Measurements from ENCODE around the gene ACER1. TPM values are rescaled to one million over a fixed set of nuclear protein-coding genes. Genes with fewer than 3 reads are reported as not detected.

The ACER1 gene
- total and polyA plus RNA-seq, 4 donors, result 0.07 TPM; not detected in 3

- Histone ChIP-seq H3K27me3 (ENCODE audit: control insufficient read depth in 4 of 4, insufficient read depth in 4 of 4, low read length in 3 of 4) (no peaks in the 10 kb centered on the region), H3K27ac (ENCODE audit: low read depth in 1 of 2, low read length in 2 of 2) (peak overlapping the region; percentile 94 to 96), H3K9ac (ENCODE audit: low read depth in 1 of 2, low read length in 2 of 2) (no peak overlapping the region), H3K4me1 (ENCODE audit: control insufficient read depth in 4 of 4, insufficient read depth in 4 of 4, low read length in 3 of 4) (peaks cover 40 to 71% (median 59%) of the 10 kb centered on the region in 4 donors), H3K36me3 (ENCODE audit: control insufficient read depth in 4 of 4, insufficient read depth in 3 of 4, low read depth in 1 of 4, low read length in 3 of 4) (peaks cover 0 to 9% (median 2%) of the 10 kb centered on the region in 4 donors), H3K4me3 (ENCODE audit: low read depth in 1 of 3, low read length in 3 of 3) (peak overlapping the region; percentile 17 to 59 (median 47)), H3K9me3 (ENCODE audit: control insufficient read depth in 4 of 4, low read length in 3 of 4) (no peaks in the 10 kb centered on the region)
- TF ChIP-seq HNF4A (conservative IDR thresholded peaks at IDR 0.05) (peak; percentile 21 to 40), FOXA1 (IDR thresholded peaks at IDR 0.05) (no peak), MAX (IDR thresholded peaks at IDR 0.05) (peak; percentile 49), HNF4G (IDR thresholded peaks at IDR 0.05) (no peak)
- no peak for DNase-seq (ENCODE audit: low spot score)
- 51% methylated on average over 33 of the region's 33 CpGs for WGBS
Observed at GRCh38 chr19:6269101-6269886, 64.1 kb downstream of the ACER1 start.

- no peaks in the 10 kb centered on the region for H3K27me3 ChIP-seq (ENCODE audit: control insufficient read depth in 4 of 4, insufficient read depth in 4 of 4, low read length in 3 of 4)
- H3K27ac ChIP-seq (ENCODE audit: low read depth in 1 of 2, low read length in 2 of 2), result peak overlapping the region; percentile 30 to 94
- H3K4me3 ChIP-seq (ENCODE audit: low read depth in 1 of 3, low read length in 3 of 3), result no peak overlapping the region
- no peak for TF ChIP-seq NR2F2 (IDR thresholded peaks at IDR 0.05)
- no peak for TF ChIP-seq TAF1 (conservative IDR thresholded peaks at IDR 0.05)
- TF ChIP-seq RAD21 (IDR thresholded peaks at IDR 0.05), result no peak
- no peak for TF ChIP-seq SP1 (IDR thresholded peaks at IDR 0.05)
- TF ChIP-seq EGR1 (IDR thresholded peaks at IDR 0.05; ENCODE audit: low read depth in 2 of 2), result no peak
- TF ChIP-seq ATF3 (IDR thresholded peaks at IDR 0.05), result no peak
- no peak for TF ChIP-seq GABPA (IDR thresholded peaks at IDR 0.05 in 1 of 2, conservative IDR thresholded peaks at IDR 0.05 in 1 of 2)
- no peak for TF ChIP-seq JUND (IDR thresholded peaks at IDR 0.05)
- TF ChIP-seq MAX (IDR thresholded peaks at IDR 0.05), result no peak
- TF ChIP-seq FOXA2 (IDR thresholded peaks at IDR 0.05), result no peak
- peaks cover 38 to 63% (median 54%) of the 10 kb centered on the region in 4 donors for H3K4me1 ChIP-seq (ENCODE audit: control insufficient read depth in 4 of 4, insufficient read depth in 4 of 4, low read length in 3 of 4)
- H3K9me3 ChIP-seq (ENCODE audit: control insufficient read depth in 4 of 4, low read length in 3 of 4), result no peaks in the 10 kb centered on the region
- H3K9ac ChIP-seq (ENCODE audit: low read depth in 1 of 2, low read length in 2 of 2), result no peak overlapping the region
- 89% methylated on average over 4 of the region's 4 CpGs for WGBS
- peaks cover 0 to 10% (median 3%) of the 10 kb centered on the region in 4 donors for H3K36me3 ChIP-seq (ENCODE audit: control insufficient read depth in 4 of 4, insufficient read depth in 3 of 4, low read depth in 1 of 4, low read length in 3 of 4)
- no peak for DNase-seq (ENCODE audit: low spot score)
Observed at GRCh38 chr19:6268382-6268771, 65.0 kb downstream of the ACER1 start.

- Histone ChIP-seq H3K27me3 (ENCODE audit: control insufficient read depth in 4 of 4, insufficient read depth in 4 of 4, low read length in 3 of 4) (no peaks in the 10 kb centered on the region), H3K9ac (ENCODE audit: low read depth in 1 of 2, low read length in 2 of 2) (no peak overlapping the region), H3K4me3 (ENCODE audit: low read depth in 1 of 3, low read length in 3 of 3) (no peak overlapping the region), H3K36me3 (ENCODE audit: control insufficient read depth in 4 of 4, insufficient read depth in 3 of 4, low read depth in 1 of 4, low read length in 3 of 4) (peaks cover 0 to 13% (median 5%) of the 10 kb centered on the region in 4 donors), H3K9me3 (ENCODE audit: control insufficient read depth in 4 of 4, low read length in 3 of 4) (no peaks in the 10 kb centered on the region), H3K4me1 (ENCODE audit: control insufficient read depth in 4 of 4, insufficient read depth in 4 of 4, low read length in 3 of 4) (peaks cover 33 to 57% (median 47%) of the 10 kb centered on the region in 4 donors), H3K27ac (ENCODE audit: low read depth in 1 of 2, low read length in 2 of 2) (peak overlapping the region in 1 of 2 donors; percentile 43)
- WGBS, result 61% methylated on average over 17 of the region's 17 CpGs
- DNase-seq (ENCODE audit: low spot score), result no peak
- TF ChIP-seq HNF4G (IDR thresholded peaks at IDR 0.05) (no peak), FOXA2 (IDR thresholded peaks at IDR 0.05) (peak; percentile 48), REST (IDR thresholded peaks at IDR 0.05) (no peak), YY1 (IDR thresholded peaks at IDR 0.05) (peak; percentile 35), HNF4A (conservative IDR thresholded peaks at IDR 0.05) (peak; percentile 36 to 64), NR2F2 (IDR thresholded peaks at IDR 0.05) (no peak), MAX (IDR thresholded peaks at IDR 0.05) (peak; percentile 15), RXRA (IDR thresholded peaks at IDR 0.05) (peak; percentile 23 to 62), CTCF (IDR thresholded peaks at IDR 0.05; ENCODE audit: low read depth, low read length, missing input control) (peak; percentile 5)
Observed at GRCh38 chr19:6267552-6268381, 65.6 kb downstream of the ACER1 start.

All from liver (tissue), 9 donors.